Trophoblast cell (in vitro differentiated cells and primary cell): ENCODE results near the gene MYO5B.

Source experiments
- DNase-seq, 2 donors: peaks; one replicate each; pipeline ENCODE4 v3.0.0-alpha.2; 2016
- H2AFZ ChIP-seq: 2 replicates; pipeline ENCODE4 v1.6.1; 2013; ENCODE audit warnings: low read length, moderate library complexity, mild to moderate bottlenecking; ENCODE audit not compliant: insufficient read depth, poor library complexity
- H2AK5ac ChIP-seq: 2 replicates; pipeline ENCODE4 v1.6.1; 2013; ENCODE audit warnings: mild to moderate bottlenecking, low read length
- H2BK120ac ChIP-seq: 2 replicates; pipeline ENCODE4 v1.6.1; 2013; ENCODE audit warnings: low read length, mild to moderate bottlenecking, moderate library complexity; ENCODE audit not compliant: insufficient read depth, poor library complexity
- H2BK12ac ChIP-seq: 2 replicates; pipeline ENCODE4 v1.6.1; 2013; ENCODE audit warnings: mild to moderate bottlenecking, low read length, moderate library complexity
- H2BK5ac ChIP-seq: 2 replicates; pipeline ENCODE4 v1.6.1; 2013; ENCODE audit warnings: low read length, low read depth, moderate library complexity, mild to moderate bottlenecking; ENCODE audit not compliant: poor library complexity
- H3K14ac ChIP-seq: 2 replicates; pipeline ENCODE4 v1.6.1; 2013; ENCODE audit warnings: mild to moderate bottlenecking, low read length
- H3K18ac ChIP-seq: 2 replicates; pipeline ENCODE4 v1.6.1; 2013; ENCODE audit warnings: mild to moderate bottlenecking, low read length
- H3K23ac ChIP-seq: 2 replicates; pipeline ENCODE4 v1.6.1; 2013; ENCODE audit warnings: low read length
- H3K27ac ChIP-seq: 2 replicates; pipeline ENCODE4 v1.5.1; 2013; ENCODE audit warnings: low read depth, mild to moderate bottlenecking, inconsistent platforms, low read length, moderate library complexity
- H3K27me3 ChIP-seq: 2 replicates; pipeline ENCODE4 v1.6.1; 2013; ENCODE audit warnings: inconsistent platforms, mild to moderate bottlenecking, low read length, moderate library complexity; ENCODE audit not compliant: insufficient read depth
- H3K36me3 ChIP-seq, 2 experiments: 1 replicate in 1 of 2; 2 replicates in 1 of 2; pipeline ENCODE4 v1.6.1; 2013; ENCODE audit warnings: low read length in 2 of 2, mild to moderate bottlenecking in 2 of 2, moderate library complexity in 1 of 2; ENCODE audit not compliant: insufficient read depth in 2 of 2, control insufficient read depth in 1 of 2
- H3K4ac ChIP-seq: 2 replicates; pipeline ENCODE4 v1.6.1; 2013; ENCODE audit warnings: low read depth, mild to moderate bottlenecking, low read length, moderate library complexity
- H3K4me1 ChIP-seq, 2 experiments: 1 replicate in 1 of 2; 2 replicates in 1 of 2; pipeline ENCODE4 v1.6.1; 2013; ENCODE audit warnings: low read length in 2 of 2, mild to moderate bottlenecking in 2 of 2, moderate library complexity in 1 of 2; ENCODE audit not compliant: insufficient read depth in 2 of 2, control insufficient read depth in 1 of 2
- H3K4me2 ChIP-seq: 2 replicates; pipeline ENCODE4 v1.6.1; 2013; ENCODE audit warnings: inconsistent platforms, mild to moderate bottlenecking, low read length, moderate library complexity
- H3K4me3 ChIP-seq: 2 replicates; pipeline ENCODE4 v1.5.1; 2013; ENCODE audit warnings: mild to moderate bottlenecking, low read depth, low read length, inconsistent platforms
- H3K79me1 ChIP-seq: one replicate; pipeline ENCODE4 v1.6.1; 2013; ENCODE audit warnings: low read length
- H3K79me2 ChIP-seq: 2 replicates; pipeline ENCODE4 v1.6.1; 2013; ENCODE audit warnings: low read length, mild to moderate bottlenecking; ENCODE audit not compliant: control insufficient read depth, insufficient read depth, poor library complexity
- H3K9ac ChIP-seq: 2 replicates; pipeline ENCODE4 v1.6.1; 2013; ENCODE audit warnings: mild to moderate bottlenecking, low read length
- H3K9me3 ChIP-seq: 2 replicates; pipeline ENCODE4 v1.6.1; 2013; ENCODE audit warnings: low read depth, mild to moderate bottlenecking, control low read depth, inconsistent platforms, low read length; ENCODE audit not compliant: insufficient read depth
- H4K12ac ChIP-seq: 2 replicates; pipeline ENCODE4 v1.6.1; 2013; ENCODE audit warnings: low read depth, mild to moderate bottlenecking, low read length, moderate library complexity
- H4K8ac ChIP-seq: 2 replicates; pipeline ENCODE4 v1.6.1; 2013; ENCODE audit warnings: low read depth, mild to moderate bottlenecking, low read length, moderate library complexity
- H4K91ac ChIP-seq: one replicate; pipeline ENCODE4 v1.6.1; 2013; ENCODE audit warnings: low read depth, mild to moderate bottlenecking, low read length, moderate library complexity
- WGBS: extraction: QIAGEN DNeasy Blood & Tissue Kit; methylation state at CpG from one replicate; pipeline ENCODE4 v1.1.7; 2013; ENCODE audit warnings: missing lambda C conversion rate; ENCODE audit not compliant: insufficient read length, insufficient coverage; ENCODE audit errors: extremely low coverage; 5-methylcytosine and 5-hydroxymethylcytosine counted together

Gene MYO5B

GRCh38 chr18:49967171-49967570 lies 227.8 kb downstream of the MYO5B start:
- Histone ChIP-seq H4K12ac (no peak overlapping the region), H2BK5ac (no peak overlapping the region), H3K27me3 (no peaks in the 10 kb centered on the region), H3K4me1 (no peaks in the 10 kb centered on the region), H2BK12ac (no peak overlapping the region), H2AFZ (no peak overlapping the region), H3K14ac (no peak overlapping the region), H4K91ac (no peak overlapping the region), H3K4ac (no peak overlapping the region), H3K79me1 (no peaks in the 10 kb centered on the region), H3K18ac (no peak overlapping the region), H3K9ac (no peak overlapping the region), H4K8ac (no peak overlapping the region), H2AK5ac (no peak overlapping the region), H3K27ac (no peak overlapping the region), H3K9me3 (no peaks in the 10 kb centered on the region), H3K23ac (no peak overlapping the region), H3K36me3 (no peaks in the 10 kb centered on the region), H2BK120ac (no peak overlapping the region), H3K4me3 (no peak overlapping the region), H3K4me2 (no peak overlapping the region), H3K79me2 (no peaks in the 10 kb centered on the region)
- DNase-seq, result no peak
- no CpG with 5 or more reads among the region's 4 CpGs for WGBS

DNA sequence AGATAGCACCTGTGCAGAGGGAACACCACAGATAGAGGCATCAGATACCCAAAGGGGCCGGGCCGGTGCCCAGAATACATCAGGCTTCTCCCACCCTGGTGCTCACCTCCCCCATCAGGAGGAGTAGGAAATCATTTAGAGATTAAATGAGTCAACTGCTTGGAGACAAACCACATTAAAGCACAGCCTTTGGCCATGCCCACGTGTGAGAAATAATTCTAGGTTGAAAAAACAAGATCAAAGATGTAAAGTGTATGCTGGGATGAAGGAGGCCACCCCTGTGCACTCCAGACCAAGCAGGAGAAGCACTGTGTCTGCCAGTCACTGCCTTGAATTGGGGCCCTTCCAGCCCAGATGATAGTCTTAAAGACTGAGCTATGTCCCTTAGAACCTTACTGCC lies 228.9 kb downstream of the MYO5B start:
- Histone ChIP-seq H3K79me1 (no peaks in the 10 kb centered on the region), H3K23ac (no peak overlapping the region), H2AFZ (no peak overlapping the region), H4K12ac (no peak overlapping the region), H4K91ac (no peak overlapping the region), H2BK12ac (no peak overlapping the region), H3K9ac (no peak overlapping the region), H3K14ac (no peak overlapping the region), H3K4me3 (no peak overlapping the region), H3K4me2 (no peak overlapping the region), H3K27ac (no peak overlapping the region), H4K8ac (no peak overlapping the region), H3K27me3 (no peaks in the 10 kb centered on the region), H3K36me3 (peaks cover 2 to 3% of the 10 kb centered on the region in 2 experiments), H3K9me3 (no peaks in the 10 kb centered on the region), H2BK120ac (no peak overlapping the region), H2BK5ac (no peak overlapping the region), H2AK5ac (no peak overlapping the region), H3K18ac (no peak overlapping the region), H3K79me2 (no peaks in the 10 kb centered on the region), H3K4me1 (no peaks in the 10 kb centered on the region), H3K4ac (no peak overlapping the region)
- DNase-seq, result no peak
- WGBS, result no CpG with 5 or more reads among the region's 3 CpGs

- Histone ChIP-seq H3K14ac (no peak overlapping the region), H3K4me1 (peaks cover 6 to 9% of the 10 kb centered on the region in 2 experiments), H3K79me2 (no peaks in the 10 kb centered on the region), H2BK12ac (no peak overlapping the region), H3K4ac (no peak overlapping the region), H3K27me3 (no peaks in the 10 kb centered on the region), H3K23ac (no peak overlapping the region), H2AFZ (no peak overlapping the region), H4K8ac (no peak overlapping the region), H4K12ac (no peak overlapping the region), H2AK5ac (no peak overlapping the region), H3K18ac (no peak overlapping the region), H2BK5ac (no peak overlapping the region), H4K91ac (no peak overlapping the region), H3K4me3 (no peak overlapping the region), H2BK120ac (no peak overlapping the region), H3K79me1 (no peaks in the 10 kb centered on the region), H3K4me2 (no peak overlapping the region), H3K27ac (no peak overlapping the region), H3K36me3 (peaks cover 2 to 3% of the 10 kb centered on the region in 2 experiments), H3K9me3 (no peaks in the 10 kb centered on the region), H3K9ac (no peak overlapping the region)
- WGBS, result no CpG with 5 or more reads among the region's 4 CpGs
- no peak for DNase-seq
Measured at GRCh38 chr18:49963217-49963616, 231.7 kb downstream of the MYO5B start.

GRCh38 chr18:49961271-49961670 lies 233.7 kb downstream of the MYO5B start:
- no peak overlapping the region for H3K23ac ChIP-seq
- no peak overlapping the region for H2BK5ac ChIP-seq
- DNase-seq, result no peak
- H3K4ac ChIP-seq, result no peak overlapping the region
- H3K9ac ChIP-seq, result no peak overlapping the region
- H3K27ac ChIP-seq, result no peak overlapping the region
- no peaks in the 10 kb centered on the region for H3K27me3 ChIP-seq
- H4K12ac ChIP-seq, result no peak overlapping the region
- H3K79me2 ChIP-seq, result no peaks in the 10 kb centered on the region
- no peak overlapping the region for H3K18ac ChIP-seq
- H3K79me1 ChIP-seq, result no peaks in the 10 kb centered on the region
- H2AFZ ChIP-seq, result no peak overlapping the region
- H2BK12ac ChIP-seq, result no peak overlapping the region
- no CpG with 5 or more reads among the region's 2 CpGs for WGBS
- H4K8ac ChIP-seq, result no peak overlapping the region
- no peak overlapping the region for H2BK120ac ChIP-seq
- no peak overlapping the region for H4K91ac ChIP-seq
- H2AK5ac ChIP-seq, result no peak overlapping the region
- H3K4me3 ChIP-seq, result no peak overlapping the region
- peaks cover 7 to 9% of the 10 kb centered on the region in 2 experiments for H3K4me1 ChIP-seq
- no peaks in the 10 kb centered on the region for H3K9me3 ChIP-seq
- no peak overlapping the region for H3K4me2 ChIP-seq
- peaks cover 2 to 3% of the 10 kb centered on the region in 2 experiments for H3K36me3 ChIP-seq
- H3K14ac ChIP-seq, result no peak overlapping the region
